ENCODE measurements around the gene LAMC1.

GRCh38 chr1:183100361-183100974, 77.2 kb downstream of the LAMC1 start:
- TF ChIP-seq CREB1 (IDR thresholded peaks at IDR 0.05; ENCODE audit: low read depth) (no peak), SMC3 (IDR thresholded peaks at IDR 0.05; ENCODE audit: borderline replicate concordance, low read length) (no peak), CTCF (IDR thresholded peaks at IDR 0.05 in 2 of 3, conservative IDR thresholded peaks at IDR 0.05 in 1 of 3; ENCODE audit: control insufficient read depth in 2 of 3, extremely low read depth in 1 of 3, insufficient read depth in 1 of 3, low read depth in 3 of 3, low read length in 3 of 3) (no peak), NBN (IDR thresholded peaks at IDR 0.05) (no peak), EZH2 (IDR thresholded peaks at IDR 0.05; ENCODE audit: borderline replicate concordance, control insufficient read depth, low read depth, low read length) (no peak), PKNOX1 (IDR thresholded peaks at IDR 0.05) (no peak), SRF (IDR thresholded peaks at IDR 0.05; ENCODE audit: low read depth in 2 of 2, low read length in 2 of 2) (no peak), USF2 (IDR thresholded peaks at IDR 0.05; ENCODE audit: borderline replicate concordance, low read depth, low read length) (no peak), CHD2 (IDR thresholded peaks at IDR 0.05; ENCODE audit: borderline replicate concordance, low read depth, low read length) (no peak), PAX5 (IDR thresholded peaks at IDR 0.05; ENCODE audit: borderline replicate concordance, low read depth, low read length) (no peak), PRDM15 (CRISPR knock-in tag; IDR thresholded peaks at IDR 0.05) (no peak), EED (IDR thresholded peaks at IDR 0.05; ENCODE audit: low read depth) (no peak), ATF3 (IDR thresholded peaks at IDR 0.05; ENCODE audit: borderline replicate concordance, extremely low read depth, low read depth, low read length) (no peak), TCF12 (IDR thresholded peaks at IDR 0.05; ENCODE audit: low read depth, low read length) (no peak)
